HG02678 (cell line): ENCODE measurements around the gene CPNE4.

Experiments used
- ATAC-seq: cut with Tn5 transposase; IDR thresholded peaks from one replicate; pipeline ENCODE4 v1.9.1; 2021; ENCODE audit warnings: mild to moderate bottlenecking, moderate library complexity; ENCODE audit not compliant: unreplicated experiment

Gene CPNE4

DNA sequence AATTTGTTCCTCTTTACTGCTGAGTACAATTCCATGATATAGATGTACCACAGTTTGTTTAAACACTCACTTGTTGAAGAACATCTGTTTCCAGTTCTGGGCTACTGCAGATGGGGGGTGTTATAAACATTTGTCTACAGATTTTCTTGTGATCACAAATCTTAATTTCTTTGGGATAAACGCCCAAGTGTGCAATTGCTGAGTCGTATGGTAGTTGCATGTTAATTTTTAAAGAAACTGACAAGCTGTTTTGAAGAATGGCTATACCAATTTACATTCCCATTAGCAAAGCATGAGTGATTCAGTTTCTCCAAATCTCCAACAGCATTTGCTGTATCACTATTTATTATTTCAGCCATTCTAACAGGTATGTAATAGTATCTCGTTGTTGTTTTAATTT is 290.0 kb downstream of the CPNE4 start:
- no peak for ATAC-seq

DNA sequence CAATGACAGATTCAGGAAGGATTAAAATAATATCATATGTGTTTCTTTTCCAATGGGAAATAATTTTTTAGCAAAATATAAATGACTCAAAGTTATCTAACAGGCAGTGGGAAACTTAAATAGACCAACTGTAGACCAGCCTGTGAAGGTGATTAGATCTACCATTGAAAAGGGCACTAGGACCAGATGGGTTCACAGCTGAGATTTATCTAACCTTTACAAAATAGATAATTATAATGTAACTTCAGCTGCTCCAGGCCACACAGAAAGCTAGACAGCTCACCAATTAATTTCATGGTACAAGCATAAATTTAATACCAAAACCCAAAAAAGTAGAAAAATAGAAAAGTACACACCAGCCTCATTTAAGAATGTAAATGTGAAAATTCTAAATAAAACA is 291.7 kb downstream of the CPNE4 start:
- no peak for ATAC-seq

DNA sequence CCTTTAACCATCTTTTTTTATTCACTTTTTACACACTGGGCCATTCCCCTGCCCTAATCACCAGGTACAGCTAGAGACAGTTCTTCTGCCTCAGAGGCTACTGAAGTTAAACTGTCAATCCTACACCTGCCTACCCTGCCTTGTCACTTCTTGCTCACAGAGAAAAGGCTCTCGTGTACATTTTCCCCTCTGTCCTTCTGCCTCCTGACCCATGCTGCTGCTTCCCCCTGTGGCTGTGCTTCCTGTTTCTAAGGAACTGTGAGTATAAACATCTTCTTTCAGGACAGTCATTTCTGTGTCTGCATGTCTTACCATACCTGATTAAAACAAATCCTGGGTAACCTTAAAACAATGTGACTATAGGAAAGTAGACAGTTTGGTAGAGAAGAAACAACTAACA is 295.6 kb downstream of the CPNE4 start:
- no peak for ATAC-seq

DNA sequence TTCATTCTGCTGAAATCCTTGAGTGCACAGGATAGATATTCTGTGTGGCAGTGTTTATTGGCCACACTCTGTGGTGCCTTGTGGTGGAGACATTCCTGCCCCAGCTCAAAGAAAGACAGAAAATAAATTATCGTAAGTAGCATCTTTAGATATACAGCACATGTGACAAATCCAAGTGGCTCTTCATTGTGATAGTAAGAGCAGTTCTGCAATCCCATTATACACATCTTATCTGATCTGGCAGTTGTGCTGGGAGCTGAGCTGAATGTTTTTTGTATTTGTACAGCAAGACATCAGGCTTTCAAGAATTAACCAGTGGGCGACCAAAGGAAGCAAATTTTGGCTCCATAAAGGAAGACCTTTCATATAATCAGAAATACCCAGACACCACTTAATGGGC is 296.7 kb downstream of the CPNE4 start:
- ATAC-seq = no peak

DNA sequence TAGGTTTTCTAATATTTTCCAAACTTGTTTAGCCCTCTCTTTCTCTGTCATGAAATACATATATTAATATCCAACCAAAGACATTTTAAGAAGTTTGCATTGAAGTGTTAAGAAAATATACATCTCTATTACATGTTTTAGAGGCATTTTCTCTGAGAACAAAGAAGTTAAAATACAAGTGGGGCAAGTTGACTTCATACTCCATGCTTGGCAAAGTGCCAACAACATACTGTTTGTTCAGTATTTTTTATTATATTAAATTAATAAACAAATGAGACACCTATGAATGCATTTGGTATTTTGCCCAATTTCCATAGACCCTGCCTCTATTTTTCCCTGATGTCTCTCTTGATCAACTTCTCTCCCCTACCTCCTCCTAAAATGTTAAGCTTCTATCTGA is 299.3 kb downstream of the CPNE4 start:
- ATAC-seq = no peak

DNA sequence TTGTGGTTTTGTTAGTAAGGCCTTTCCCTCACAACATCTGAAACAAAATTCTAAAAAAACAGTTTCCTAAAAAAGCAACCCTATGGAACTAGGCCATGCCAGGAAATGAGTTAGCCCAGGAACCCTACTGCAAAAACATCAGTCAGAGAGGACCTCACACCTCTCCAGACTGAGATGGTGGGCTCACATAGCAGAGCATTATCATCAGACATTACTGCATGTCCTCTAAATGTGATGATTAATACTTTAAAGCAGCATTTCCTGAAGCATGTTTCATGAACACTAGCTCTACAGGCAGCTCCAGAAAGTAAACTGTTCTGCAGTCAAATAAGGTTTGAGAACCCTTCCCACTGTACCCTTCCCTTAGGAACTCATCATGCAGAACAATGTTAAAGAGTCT is 299.7 kb downstream of the CPNE4 start:
- no peak for ATAC-seq

DNA sequence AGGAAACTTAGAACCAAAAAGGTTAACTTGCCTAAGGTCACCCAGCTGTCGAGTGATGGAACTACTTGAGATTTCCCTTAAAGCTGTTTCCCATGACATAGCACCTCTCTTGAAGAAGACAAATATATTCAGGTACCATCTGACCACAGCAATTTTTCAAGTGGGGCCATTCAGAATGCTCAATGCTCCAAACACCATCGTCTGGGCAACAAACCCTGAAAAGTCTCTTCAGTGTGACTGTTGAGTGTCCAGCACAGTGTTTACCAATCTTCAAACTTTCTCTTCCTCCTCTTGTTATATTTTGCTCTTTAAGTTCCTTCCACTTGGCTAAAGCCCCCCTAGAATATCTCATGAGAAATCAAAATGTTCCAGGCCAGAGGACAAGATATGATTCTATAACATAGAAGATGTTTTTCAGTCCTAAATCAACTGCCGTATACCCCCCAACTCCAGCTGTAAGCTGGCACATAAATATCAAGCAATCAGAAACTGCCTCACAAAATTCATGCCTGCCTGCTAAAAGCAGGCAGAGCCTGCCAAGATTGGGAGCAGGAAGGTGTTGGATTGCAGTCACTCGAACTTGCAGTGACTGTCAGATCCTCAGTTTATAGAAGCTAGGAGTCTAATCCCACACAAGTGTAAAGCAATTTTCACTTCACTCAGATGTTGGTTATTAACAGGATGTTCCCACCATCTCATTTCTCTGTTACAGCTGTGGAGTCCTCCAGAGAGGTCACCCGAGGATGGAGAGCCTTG is 301.6 kb downstream of the CPNE4 start:
- no peak for ATAC-seq

DNA sequence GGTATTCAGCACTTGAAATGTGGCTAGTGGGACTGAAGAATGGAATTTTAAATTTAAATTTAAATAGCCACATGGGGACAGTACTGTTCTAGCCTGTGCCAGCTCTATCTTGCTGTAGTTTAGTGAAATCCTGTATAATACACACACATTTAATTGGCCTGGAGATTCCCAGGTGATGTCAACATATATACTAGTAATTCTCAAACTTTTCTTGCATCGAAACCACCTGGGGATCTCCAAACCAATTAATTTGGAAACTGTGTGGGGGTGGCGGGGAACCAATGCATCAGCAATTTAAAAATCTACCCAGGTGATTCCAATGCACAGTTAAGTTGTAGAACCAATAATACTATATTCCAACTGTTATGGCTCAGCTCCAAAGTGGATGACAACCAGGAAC is 303.1 kb downstream of the CPNE4 start:
- no peak for ATAC-seq

DNA sequence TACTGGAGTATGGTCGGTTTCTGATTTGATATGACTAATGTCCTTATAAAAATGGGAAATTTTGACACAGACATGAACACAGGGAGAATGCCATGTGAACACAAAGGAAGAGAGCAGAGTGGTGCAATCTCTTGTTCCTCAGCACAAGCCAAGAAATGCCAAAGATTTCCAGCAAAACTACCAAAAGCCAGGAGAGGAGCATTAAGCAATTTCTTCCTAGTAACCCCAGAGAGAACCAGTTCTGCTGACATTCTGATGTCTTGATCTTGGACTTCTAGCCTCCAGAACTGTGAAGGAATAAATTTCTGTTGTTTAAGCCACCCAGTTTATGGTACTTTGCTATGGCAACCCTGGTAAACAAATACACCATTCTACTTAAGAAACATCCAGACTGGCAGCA is 304.2 kb downstream of the CPNE4 start:
- no peak for ATAC-seq

DNA sequence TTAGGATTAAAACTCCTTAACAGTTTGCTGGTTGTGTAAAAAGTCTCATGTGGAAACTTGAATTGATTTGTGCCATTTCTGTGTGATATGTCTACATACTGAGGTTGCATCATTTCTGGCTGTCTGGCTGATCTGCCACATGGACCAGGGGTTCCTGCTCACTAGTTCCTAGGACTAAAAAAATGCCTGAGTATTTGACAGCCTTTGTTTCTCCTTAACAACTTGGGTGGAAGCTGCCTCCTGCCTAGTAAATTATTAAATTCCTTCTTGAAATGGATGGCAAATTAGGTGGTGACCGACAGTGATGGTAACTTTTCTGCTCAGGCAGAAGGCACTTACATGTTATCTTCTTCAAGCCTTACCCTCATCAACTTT is 305.2 kb downstream of the CPNE4 start:
- no peak for ATAC-seq

DNA sequence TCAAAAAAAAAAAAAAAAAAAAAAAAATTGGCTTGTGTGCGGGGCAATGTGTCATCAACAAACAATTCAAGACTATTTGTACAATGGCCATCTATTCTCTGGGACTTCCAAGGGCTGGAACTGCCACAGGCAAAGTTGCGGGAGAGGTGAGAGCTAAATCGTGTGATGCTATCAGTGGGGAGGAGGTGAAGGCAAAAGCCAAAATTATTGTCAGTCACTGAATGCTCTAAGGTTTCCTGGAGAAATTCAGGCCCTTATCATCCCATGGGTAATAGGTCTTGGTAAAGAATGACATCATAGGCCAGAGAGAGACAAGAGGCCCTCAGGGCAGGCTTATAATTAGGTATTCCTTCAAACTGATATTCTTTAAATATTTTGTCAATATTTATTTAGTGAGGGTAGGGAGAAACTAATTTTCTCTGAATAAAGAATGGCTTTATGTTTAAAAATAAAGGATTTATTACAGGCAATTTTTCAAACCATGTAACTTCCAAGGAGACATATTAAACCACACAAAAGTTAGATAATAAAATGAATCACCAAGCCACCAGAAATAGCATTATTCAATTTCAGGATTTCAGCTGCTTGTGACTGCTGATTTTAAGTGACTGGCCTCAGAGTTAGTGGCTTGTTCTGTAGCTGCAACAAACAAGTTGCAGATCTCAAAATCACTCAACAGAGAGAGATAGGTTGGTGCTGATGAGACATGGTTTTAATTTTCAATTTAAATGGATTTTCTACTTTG is 305.7 kb downstream of the CPNE4 start:
- ATAC-seq = no peak

DNA sequence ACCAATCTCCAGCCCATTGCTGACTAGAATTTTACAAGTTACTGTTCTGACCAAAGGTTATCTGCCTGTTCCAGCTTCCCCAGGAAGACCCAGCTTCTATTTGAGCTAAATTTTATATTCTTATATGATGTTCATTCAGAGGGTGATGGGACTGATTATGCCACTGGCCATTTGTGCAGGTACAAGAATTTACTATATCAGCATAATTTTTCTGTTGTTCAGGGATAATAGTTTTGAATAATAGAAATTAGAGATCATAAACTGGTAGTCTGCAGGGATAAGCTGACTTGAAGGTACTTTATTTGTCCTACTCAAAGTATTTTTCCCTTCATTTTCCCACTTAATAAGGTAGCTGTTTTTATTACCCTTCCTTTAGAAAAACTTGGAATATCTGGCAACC is 309.4 kb downstream of the CPNE4 start:
- no peak for ATAC-seq

DNA sequence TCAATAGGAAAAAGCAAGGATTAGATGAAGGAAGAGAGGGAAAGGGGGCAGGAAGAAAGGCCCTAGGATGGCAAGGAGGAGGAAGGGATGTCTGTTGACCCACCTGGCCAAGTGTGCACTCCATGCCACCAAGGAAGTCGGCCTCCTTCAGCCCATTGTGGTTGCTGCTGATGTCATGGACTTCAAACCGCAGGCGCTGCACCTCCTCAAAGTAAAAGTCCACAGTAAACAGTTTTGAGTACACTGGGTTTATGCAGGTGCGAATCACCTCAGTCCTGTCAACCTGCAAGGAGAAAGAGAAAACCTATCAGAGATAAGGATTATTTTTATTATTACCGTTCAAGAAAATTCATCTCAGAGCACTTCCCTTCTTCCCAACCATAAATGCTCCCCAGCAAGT is 311.5 kb downstream of the CPNE4 start:
- no peak for ATAC-seq

DNA sequence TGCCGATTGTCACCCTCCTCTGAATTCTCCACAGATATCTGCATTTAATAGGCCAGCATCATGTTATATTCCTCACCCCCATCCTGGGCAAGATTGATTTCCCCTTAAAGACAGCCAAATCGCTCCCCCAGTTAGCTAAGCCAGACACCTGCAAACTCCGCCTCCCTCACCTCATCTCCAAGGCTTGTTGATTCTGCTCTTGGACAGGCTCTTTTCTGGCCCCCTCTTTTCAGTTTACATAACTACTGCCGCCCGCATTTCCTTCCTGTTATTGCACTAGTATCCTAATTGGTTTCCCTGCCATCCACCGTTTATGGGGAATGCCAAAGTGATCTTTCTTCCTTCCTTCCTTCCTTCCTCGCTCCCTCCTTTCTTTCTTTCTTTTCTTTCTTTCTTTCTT is 317.3 kb downstream of the CPNE4 start:
- no peak for ATAC-seq

DNA sequence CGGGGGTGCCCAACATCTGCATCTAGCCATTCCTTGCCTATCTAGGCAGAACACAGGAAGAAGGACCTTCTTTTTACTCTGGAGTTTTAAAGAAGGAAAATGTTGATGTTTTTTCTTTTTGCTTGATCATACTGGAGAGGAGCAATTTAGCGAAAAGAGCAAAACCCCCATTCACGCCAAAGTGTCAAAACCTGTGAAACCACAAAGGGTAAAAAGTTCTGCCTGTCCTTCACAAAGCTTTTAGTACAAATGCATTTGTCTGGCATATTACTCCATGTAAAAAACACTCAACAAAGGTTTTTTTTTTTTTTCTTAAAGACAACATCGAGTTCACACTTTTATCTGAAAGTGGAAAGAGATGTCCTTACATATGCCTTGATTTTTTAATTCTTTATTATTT is 317.9 kb downstream of the CPNE4 start:
- ATAC-seq = no peak

DNA sequence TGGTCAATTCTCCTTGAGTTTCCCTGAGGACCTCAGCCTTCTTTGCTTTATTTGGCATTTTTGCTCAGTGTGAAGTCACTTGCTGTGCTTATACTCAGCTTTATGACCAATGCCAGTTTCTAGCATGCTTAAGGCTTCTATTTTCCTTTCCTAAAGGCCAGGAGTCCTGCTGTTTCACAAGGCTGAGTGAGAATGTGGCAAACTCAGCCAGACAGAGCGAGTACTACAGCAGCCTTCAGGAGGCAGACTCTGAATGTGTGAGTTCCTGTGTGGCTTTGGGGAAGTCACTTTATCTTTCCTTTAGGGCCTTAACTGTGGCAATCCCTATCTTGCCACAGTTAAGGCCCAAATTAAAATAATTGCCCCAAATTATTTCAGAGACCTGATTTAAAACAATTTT is 318.8 kb downstream of the CPNE4 start:
- ATAC-seq = no peak

DNA sequence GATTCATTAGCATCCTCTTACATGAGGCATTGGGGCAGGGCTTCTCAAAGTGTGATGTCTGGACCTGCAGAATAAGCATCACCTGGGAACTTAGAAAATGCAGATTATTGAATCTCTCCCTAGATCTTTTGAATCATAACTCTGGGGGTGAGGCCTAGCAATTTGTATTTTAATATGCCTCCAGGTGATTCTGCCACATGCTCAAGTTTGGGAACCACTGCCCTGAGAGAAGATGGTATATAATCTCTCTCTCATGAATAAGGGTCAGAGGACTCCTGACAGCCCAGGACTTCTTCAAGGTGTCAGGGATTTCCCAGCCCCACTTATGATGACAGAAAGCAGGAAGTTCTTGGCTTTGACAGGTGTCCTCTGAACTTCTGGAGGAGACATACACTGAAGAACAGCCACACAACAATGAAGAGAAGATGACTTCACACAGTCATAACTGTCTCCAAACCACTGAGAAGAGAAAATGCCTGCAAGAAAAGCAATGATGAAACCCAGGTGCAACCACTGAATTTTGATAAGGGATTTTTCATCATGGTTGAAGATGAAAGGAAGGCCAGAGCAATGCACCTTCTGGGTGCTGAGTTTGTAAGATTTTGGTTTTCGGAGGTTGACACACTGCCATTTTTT is 320.1 kb downstream of the CPNE4 start:
- ATAC-seq = peak; percentile 89

DNA sequence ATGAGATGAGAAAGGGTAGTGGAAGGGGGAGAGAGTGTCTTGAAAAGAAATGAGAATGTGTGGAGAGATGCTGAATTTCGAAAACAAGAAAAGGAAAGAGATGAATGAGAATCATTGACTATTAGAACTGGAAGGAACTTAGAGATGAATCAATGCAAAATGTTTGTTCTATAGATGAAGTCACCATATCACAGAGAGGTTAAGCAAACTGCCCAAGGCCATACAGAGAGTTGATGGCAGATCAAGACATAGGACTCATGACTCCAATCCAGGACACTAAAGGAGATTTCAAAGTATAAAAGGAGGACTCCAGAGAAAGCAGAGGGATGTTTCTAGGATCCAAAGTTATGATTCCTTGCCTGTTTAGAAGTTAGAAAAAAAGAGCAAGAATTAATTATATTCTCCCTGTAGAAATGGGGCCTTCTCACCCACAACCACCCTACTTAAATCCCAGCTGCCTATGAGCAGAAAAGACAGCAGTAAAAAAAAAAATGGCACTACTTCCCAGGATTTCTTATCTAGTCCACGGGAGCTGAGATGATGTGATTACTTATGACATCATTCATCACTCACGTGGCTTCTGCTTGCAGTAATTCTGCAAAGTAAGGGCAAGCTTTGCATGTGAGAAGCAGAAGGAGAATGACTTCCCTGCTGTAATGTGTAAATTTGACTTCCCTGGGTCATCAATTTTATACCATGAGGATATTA is 321.2 kb downstream of the CPNE4 start:
- ATAC-seq = no peak

DNA sequence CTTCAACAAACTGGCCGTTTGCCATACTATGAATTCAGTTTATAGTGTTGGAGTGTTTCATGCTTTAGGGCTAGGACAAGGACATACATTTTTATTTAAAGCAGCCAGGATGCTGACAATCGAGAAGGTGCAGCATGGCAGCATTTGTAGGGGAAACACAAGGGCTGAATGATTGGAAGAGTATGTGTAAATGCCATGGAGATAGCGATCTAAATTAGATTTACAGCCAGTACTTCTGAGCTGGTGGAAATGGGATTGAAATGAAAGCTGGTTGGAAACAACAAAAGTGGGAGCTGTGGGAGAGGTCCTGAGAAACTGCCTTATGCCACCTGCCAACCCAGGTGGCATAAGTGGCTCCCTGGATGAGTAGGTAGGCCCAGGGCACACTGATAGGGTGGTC is 322.2 kb downstream of the CPNE4 start:
- no peak for ATAC-seq

DNA sequence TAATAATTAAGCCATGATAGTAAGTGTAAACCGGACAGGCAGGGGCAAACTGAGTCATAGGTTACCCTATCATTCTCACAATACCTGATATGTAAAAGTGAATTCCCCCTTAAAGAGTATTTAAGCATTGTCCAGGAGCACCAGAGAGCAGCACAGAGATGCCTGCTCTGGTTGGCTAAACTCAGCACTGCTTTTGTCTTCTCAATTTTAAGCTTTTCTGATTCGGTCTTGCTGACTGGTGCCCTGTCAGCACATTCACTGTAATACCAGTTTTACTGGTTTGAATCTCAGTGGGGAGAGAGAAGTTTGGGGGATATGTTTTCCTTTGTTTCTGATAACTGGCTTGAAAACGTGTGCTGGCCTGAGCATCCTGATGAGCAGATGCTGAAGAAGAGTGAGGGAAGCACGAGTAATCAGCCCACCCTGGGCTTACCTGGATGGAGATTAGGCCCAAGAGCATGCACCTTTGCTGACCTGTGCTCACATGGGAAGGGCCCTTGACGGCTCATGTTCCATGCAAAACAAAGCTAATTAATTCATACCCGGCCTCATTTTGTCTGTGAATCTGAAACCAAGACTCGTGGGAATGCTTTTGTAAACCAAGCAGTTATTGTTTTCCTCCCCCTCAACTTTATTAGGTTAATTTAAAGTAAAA is 323.6 kb downstream of the CPNE4 start:
- no peak for ATAC-seq

DNA sequence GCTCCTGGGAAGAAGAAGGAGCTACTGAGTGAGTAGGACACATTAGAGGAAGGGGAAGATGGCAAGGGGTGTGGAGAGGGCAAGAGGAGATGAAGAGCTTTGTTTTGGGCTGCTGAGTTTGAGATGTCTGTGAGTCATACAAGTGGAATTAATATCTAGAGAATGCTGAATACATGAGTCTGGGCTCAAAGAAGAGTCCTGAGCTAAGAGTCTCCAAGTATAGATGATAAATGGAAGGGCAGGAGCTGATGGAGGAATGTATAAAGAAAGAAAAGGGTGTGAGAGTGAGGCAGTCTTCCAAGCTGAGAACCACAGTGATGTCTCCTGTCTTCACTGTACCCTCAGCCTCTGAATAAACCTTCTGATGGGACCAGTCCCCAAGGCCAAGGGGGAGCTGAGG is 326.6 kb downstream of the CPNE4 start:
- no peak for ATAC-seq
